ENCODE data around the gene YOD1. TPM values are rescaled to one million over a fixed set of nuclear protein-coding genes. Genes with fewer than 3 reads are reported as not detected.

The YOD1 gene
- total RNA-seq, 8 experiments from 2014 or later, result 5.9 to 31.6 (median 17.3) TPM

GRCh38 chr1:207002724-207003146 lies 48.3 kb downstream of the YOD1 start:
- WGBS, 10 experiments, result 67 to 88% methylated on average over 1 of the region's 1 CpG; no CpG with 5 or more reads in 8 of the 10 experiments
- in situ Hi-C loops (cut with MboI; ENCODE audit: low pct_unique_long_range_greater_than_20kb in 2 of 9, low sequenced_read_pairs in 9 of 9, unreplicated experiment in 9 of 9), result no loop called here

GRCh38 chr1:207001492-207002245 lies 49.3 kb downstream of the YOD1 start:
- H3K27ac ChIP-seq, result no peak overlapping the region
- in situ Hi-C loops (cut with MboI; ENCODE audit: low pct_unique_long_range_greater_than_20kb in 2 of 9, low sequenced_read_pairs in 9 of 9, unreplicated experiment in 9 of 9), result no loop called here
- peak in 2 of 8 experiments; percentile 33 to 53 for ATAC-seq (replicated peaks in 6 of 8)
- no peaks in the 10 kb centered on the region for H3K4me1 ChIP-seq (replicated peaks in 1 of 2)
- 25 to 82% (median 66%) methylated on average over 1 to 5 of the region's 5 CpGs; no CpG with 5 or more reads in 1 of the 10 experiments for WGBS, 10 experiments
- H3K4me3 ChIP-seq, result no peak overlapping the region

More at GRCh38 chr1:207002724-207003146, 48.3 kb downstream of the YOD1 start:
- H3K27ac ChIP-seq, result no peak overlapping the region
- H3K4me3 ChIP-seq, result no peak overlapping the region
- no peak for ATAC-seq (replicated peaks in 6 of 8)
- H3K4me1 ChIP-seq (replicated peaks in 1 of 2), result no peaks in the 10 kb centered on the region

- WGBS, 10 experiments, result 28 to 89% (median 72%) methylated on average over 3 to 5 of the region's 5 CpGs
- H3K27ac ChIP-seq, result no peak overlapping the region
- ATAC-seq (replicated peaks in 6 of 8), result peak in 2 of 8 experiments; percentile 32 to 42
- in situ Hi-C loops (cut with MboI; ENCODE audit: low pct_unique_long_range_greater_than_20kb in 2 of 9, low sequenced_read_pairs in 9 of 9, unreplicated experiment in 9 of 9), result no loop called here
- no peak overlapping the region for H3K4me3 ChIP-seq
- H3K4me1 ChIP-seq (replicated peaks in 1 of 2), result no peaks in the 10 kb centered on the region
These were observed 50.2 kb downstream of the YOD1 start for GRCh38 chr1:207000651-207001291.

GRCh38 chr1:206998816-206999215 lies 52.2 kb downstream of the YOD1 start:
- WGBS, 10 experiments, result 63 to 100% (median 75%) methylated on average over 1 to 2 of the region's 2 CpGs; no CpG with 5 or more reads in 3 of the 10 experiments
- no peak overlapping the region for H3K4me3 ChIP-seq
- in situ Hi-C loops (cut with MboI; ENCODE audit: low pct_unique_long_range_greater_than_20kb in 2 of 9, low sequenced_read_pairs in 9 of 9, unreplicated experiment in 9 of 9), result no loop called here
- H3K27ac ChIP-seq, result no peak overlapping the region
- H3K4me1 ChIP-seq (replicated peaks in 1 of 2), result no peaks in the 10 kb centered on the region
- ATAC-seq (replicated peaks in 6 of 8), result no peak

Other genes starting within 250 kb of the YOD1 start
- gene IL20, start 185.6 kb downstream of the YOD1 start, total RNA-seq, result under 1 TPM in 1 of 8 experiments, not detected in 7; 0.25 TPM
- under 1 TPM in 2 of 8 experiments, not detected in 6; 0.17 to 0.38 TPM for gene IL24, start 153.8 kb downstream of the YOD1 start, total RNA-seq
- gene FCMR, start 129.3 kb downstream of the YOD1 start, total RNA-seq, result 1 to 10 TPM in 2 of 8 experiments, under 1 TPM in 2, not detected in 4; 0.49 to 2.0 (median 0.99) TPM
- gene PIGR, start 104.7 kb downstream of the YOD1 start, total RNA-seq, result under 1 TPM in 4 of 8 experiments, not detected in 4; 0.04 to 0.47 (median 0.14) TPM
- gene FCAMR, start 80.7 kb downstream of the YOD1 start, total RNA-seq, result 1 to 10 TPM in 2 of 8 experiments, under 1 TPM in 3, not detected in 3; 0.31 to 1.9 (median 0.46) TPM
- under 1 TPM in 7 of 8 experiments, not detected in 1; 0.07 to 0.52 (median 0.17) TPM for gene C1orf116, start 18.5 kb downstream of the YOD1 start, total RNA-seq
- 10 to 100 TPM in 2 of 8 experiments, 1 to 10 TPM in 6; 4.1 to 13.4 (median 6.8) TPM for gene PFKFB2, start 2.1 kb upstream of the YOD1 start, total RNA-seq
- 1 to 10 TPM in 1 of 8 experiments, under 1 TPM in 2, not detected in 5; 0.21 to 1.7 (median 0.81) TPM for gene C4BPB, start 37.7 kb upstream of the YOD1 start, total RNA-seq
- gene C4BPA, start 53.0 kb upstream of the YOD1 start, total RNA-seq, result 1 to 10 TPM in 1 of 8 experiments, not detected in 7; 2.3 TPM

Data from motor neuron (in vitro differentiated cells).